ENCODE results near the gene EFCAB5.
"Not testable (repeated sequence)": the region's sequence is repeated elsewhere in the genome, so short reads cannot be mapped to it uniquely, and the experiment has no call there.

Gene EFCAB5

DNA sequence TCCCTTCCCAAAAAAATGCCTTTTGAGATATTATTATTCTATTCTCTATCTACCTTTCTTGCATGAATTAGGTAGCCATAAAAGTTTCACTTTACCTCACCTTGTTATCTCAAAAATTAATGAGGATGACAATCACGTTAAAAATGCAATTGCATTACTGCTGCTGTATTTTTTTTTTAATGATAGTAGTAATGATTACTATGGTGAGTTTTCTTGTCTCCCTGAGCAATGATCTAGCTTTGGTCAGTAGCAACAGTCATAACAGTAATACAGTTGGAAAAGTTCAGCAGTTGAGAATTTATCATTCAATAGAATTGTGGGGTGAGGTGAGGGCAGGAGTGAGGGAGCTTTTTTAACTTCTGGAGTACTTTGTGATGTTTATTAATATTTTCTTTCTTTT lies at the start of gene EFCAB5:
Gene EFCAB5 (plus strand): TSS at position 301 of the 400 bp plus-strand sequence. CDS start 163 bp downstream, outside the sequence.
- Histone ChIP-seq H3K27ac (no peak within 1 kb of the TSS), H3K9me3 (ENCODE audit: severe bottlenecking) (no peaks in the 10 kb centered on the region), H3K27me3 (ENCODE audit: insufficient read depth, low read depth, severe bottlenecking) (no peaks in the 10 kb centered on the region), H3K36me3 (no peaks in the 10 kb centered on the region), H3K4me3 (ENCODE audit: low read depth, low read length) (no peak within 1 kb of the TSS)
- TF ChIP-seq, protein P1, sequence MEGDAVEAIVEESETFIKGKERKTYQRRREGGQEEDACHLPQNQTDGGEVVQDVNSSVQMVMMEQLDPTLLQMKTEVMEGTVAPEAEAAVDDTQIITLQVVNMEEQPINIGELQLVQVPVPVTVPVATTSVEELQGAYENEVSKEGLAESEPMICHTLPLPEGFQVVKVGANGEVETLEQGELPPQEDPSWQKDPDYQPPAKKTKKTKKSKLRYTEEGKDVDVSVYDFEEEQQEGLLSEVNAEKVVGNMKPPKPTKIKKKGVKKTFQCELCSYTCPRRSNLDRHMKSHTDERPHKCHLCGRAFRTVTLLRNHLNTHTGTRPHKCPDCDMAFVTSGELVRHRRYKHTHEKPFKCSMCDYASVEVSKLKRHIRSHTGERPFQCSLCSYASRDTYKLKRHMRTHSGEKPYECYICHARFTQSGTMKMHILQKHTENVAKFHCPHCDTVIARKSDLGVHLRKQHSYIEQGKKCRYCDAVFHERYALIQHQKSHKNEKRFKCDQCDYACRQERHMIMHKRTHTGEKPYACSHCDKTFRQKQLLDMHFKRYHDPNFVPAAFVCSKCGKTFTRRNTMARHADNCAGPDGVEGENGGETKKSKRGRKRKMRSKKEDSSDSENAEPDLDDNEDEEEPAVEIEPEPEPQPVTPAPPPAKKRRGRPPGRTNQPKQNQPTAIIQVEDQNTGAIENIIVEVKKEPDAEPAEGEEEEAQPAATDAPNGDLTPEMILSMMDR (IDR thresholded peaks at IDR 0.05; ENCODE audit: low read depth, low read length), result no peak
- no peak for DNase-seq

DNA sequence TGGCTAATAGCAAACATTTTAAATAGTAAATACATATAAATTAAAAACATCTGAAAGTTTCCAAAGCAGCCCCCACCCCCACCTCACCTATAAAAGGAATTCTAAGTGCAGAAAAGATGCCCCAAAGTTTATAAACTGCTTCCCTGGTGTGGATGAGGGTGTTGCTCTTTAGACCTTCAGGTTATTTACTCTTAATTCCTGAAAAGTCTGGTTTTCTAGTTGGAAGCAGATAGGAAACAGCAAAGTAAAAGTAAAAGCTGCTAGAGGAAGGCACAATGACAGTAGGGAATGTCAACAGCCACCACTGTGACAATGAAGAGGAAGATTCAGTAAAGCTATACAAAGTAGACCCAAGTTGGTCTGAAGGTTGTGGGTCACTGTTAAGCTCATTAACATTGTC lies 49.2 kb upstream of the EFCAB5 start:
- Histone ChIP-seq H3K4me3 (ENCODE audit: low read depth, low read length) (no peak overlapping the region), H3K27me3 (ENCODE audit: insufficient read depth, low read depth, severe bottlenecking) (no peaks in the 10 kb centered on the region), H3K27ac (no peak overlapping the region), H3K9me3 (ENCODE audit: severe bottlenecking) (no peaks in the 10 kb centered on the region), H3K36me3 (no peaks in the 10 kb centered on the region; the same call in 1 of the 2 replicates)
- TF ChIP-seq, protein P1 (IDR thresholded peaks at IDR 0.05; ENCODE audit: low read depth, low read length), result no peak
- no peak for DNase-seq

DNA sequence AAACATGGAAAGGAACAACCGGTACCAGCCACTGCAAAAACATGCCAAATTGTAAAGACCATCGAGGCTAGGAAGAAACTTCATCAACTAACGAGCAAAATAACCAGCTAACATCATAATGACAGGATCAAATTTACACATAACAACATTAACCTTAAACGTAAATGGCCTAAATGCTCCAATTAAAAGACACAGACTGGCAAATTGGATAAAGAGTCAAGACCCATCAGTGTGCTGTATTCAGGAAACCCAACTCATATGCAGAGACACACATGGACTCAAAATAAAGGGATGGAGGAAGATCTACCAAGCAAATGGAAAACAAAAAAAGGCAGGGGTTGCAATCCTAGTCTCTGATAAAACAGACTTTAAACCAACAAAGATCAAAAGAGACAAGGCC lies 44.3 kb upstream of the EFCAB5 start:
- not testable (repeated sequence) for H3K9me3 ChIP-seq (ENCODE audit: severe bottlenecking); H3K4me3 ChIP-seq (ENCODE audit: low read depth, low read length); DNase-seq; H3K27me3 ChIP-seq (ENCODE audit: insufficient read depth, low read depth, severe bottlenecking); H3K27ac ChIP-seq; H3K36me3 ChIP-seq

DNA sequence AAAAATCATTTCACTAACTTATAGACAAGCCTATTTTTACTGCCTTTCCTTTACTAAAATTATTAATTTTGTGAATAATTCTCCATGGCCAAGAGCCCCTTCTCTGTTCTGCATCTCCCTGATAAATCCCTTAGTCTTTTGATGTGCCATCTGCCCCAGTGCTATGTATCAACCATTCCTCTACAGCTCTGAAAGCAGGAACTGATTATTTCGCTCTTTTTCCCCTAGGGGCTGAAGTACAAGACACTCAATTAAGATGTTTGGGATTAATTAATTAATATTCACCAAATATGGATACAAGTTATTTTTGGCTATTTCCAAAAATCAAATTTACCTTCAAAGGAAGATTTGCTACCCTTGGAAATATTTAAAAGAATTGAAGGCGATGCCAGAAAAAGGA lies 38.0 kb upstream of the EFCAB5 start:
- Histone ChIP-seq H3K9me3 (ENCODE audit: severe bottlenecking) (no peaks in the 10 kb centered on the region), H3K36me3 (no peaks in the 10 kb centered on the region)

DNA sequence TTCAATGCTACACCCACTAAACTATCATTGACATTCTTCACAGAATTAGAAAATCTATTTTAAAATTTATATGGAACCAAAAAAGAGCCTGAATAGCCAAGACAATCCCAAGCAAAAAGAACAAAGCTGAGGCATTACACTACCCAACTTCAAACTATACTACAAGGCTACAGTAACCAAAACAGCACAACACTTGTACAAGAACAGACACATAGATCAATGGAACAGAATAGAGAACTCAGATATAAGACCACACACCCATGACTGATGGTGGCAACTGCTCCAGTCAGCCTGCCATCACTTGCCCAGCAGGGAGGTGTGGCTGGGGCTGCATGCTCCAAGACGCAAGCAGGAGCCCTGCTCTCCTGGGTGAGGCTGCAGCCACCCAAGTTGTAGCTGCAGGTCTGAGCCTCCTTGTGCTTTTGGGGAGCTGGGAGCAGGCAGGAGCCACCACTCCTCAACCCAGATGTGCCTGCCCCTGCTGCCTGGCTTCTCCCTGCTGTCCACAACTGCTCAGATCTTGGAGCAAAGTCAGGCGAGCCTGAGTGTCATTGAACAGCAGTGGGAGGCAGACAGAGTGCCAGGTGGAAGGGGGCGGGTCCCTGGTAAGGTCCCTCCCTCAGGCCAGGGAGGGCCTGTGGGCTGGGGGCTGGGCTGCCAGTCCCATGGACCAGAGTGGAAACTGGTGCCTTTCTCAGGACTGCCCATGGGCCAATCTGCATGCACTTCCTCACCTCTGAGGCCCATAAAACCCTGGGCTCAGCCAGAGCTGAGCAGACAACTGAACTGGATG lies 36.2 kb upstream of the EFCAB5 start:
- TF ChIP-seq, protein P1 (IDR thresholded peaks at IDR 0.05; ENCODE audit: low read depth, low read length), result no peak
- DNase-seq, result no peak
- Histone ChIP-seq H3K4me3 (ENCODE audit: low read depth, low read length) (no peak overlapping the region), H3K27ac (no peak overlapping the region), H3K36me3 (no peaks in the 10 kb centered on the region), H3K27me3 (ENCODE audit: insufficient read depth, low read depth, severe bottlenecking) (no peaks in the 10 kb centered on the region), H3K9me3 (ENCODE audit: severe bottlenecking) (no peaks in the 10 kb centered on the region)

More for the DNA sequence above, 38.0 kb upstream of the EFCAB5 start:
- no peaks in the 10 kb centered on the region for H3K27me3 ChIP-seq (ENCODE audit: insufficient read depth, low read depth, severe bottlenecking)
- TF ChIP-seq, protein P1 (IDR thresholded peaks at IDR 0.05; ENCODE audit: low read depth, low read length), result no peak
- DNase-seq, result no peak
- no peak overlapping the region for H3K4me3 ChIP-seq (ENCODE audit: low read depth, low read length)
- H3K27ac ChIP-seq, result no peak overlapping the region

DNA sequence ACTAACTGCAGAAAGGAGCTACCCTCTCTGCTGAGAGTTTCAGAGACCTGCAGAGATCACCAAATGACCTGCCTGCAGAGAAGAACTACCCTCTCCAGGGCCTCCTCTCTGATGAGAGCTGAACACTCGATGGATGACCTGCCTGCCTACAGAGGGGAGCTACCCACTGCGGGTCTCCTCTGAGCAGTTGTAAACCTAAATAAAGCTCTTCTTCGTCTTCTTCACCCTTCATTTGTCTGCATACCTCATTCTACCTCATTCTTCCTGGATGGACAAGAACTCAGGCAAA lies 35.6 kb upstream of the EFCAB5 start:
- no peak overlapping the region for H3K27ac ChIP-seq
- TF ChIP-seq, protein P1 (IDR thresholded peaks at IDR 0.05; ENCODE audit: low read depth, low read length), result no peak
- no peak for DNase-seq
- no peaks in the 10 kb centered on the region for H3K36me3 ChIP-seq
- no peaks in the 10 kb centered on the region for H3K27me3 ChIP-seq (ENCODE audit: insufficient read depth, low read depth, severe bottlenecking)
- no peaks in the 10 kb centered on the region for H3K9me3 ChIP-seq (ENCODE audit: severe bottlenecking)
- H3K4me3 ChIP-seq (ENCODE audit: low read depth, low read length), result no peak overlapping the region

Data from WERI-Rb-1 (cell line).